ENCODE measurements around the gene SUN2.
"Not testable (repeated sequence)": the region's sequence is repeated elsewhere in the genome, so short reads cannot be mapped to it uniquely, and the experiment has no call there.

Gene SUN2

GRCh38 chr22:38755911-38756532, at the start of gene SUN2:
TSS of gene SUN2 (minus strand) at chr22:38755998. CDS start at chr22:38752628, 3,370 bp downstream.
- peak; percentile 81 for DNase-seq

GRCh38 chr22:38805041-38805593, 49.3 kb upstream of the SUN2 start:
- DNase-seq: not testable (repeated sequence)

- DNase-seq: peak; percentile 39
Measured at GRCh38 chr22:38802671-38803121, 46.9 kb upstream of the SUN2 start.

GRCh38 chr22:38799265-38800002, 43.6 kb upstream of the SUN2 start:
- DNase-seq: no peak

- DNase-seq: no peak
Measured at GRCh38 chr22:38798496-38798895, 42.7 kb upstream of the SUN2 start.

- no peak for DNase-seq
Measured at GRCh38 chr22:38796262-38796957, 40.6 kb upstream of the SUN2 start.

- DNase-seq: no peak
Measured at GRCh38 chr22:38795569-38795968, 39.8 kb upstream of the SUN2 start.

- peak; percentile 97 for DNase-seq
Measured at GRCh38 chr22:38793721-38794466, 38.1 kb upstream of the SUN2 start, which contains the start of gene DNAL4. TSS of gene DNAL4 (minus strand) at chr22:38794143. CDS start at chr22:38782731, 11,412 bp downstream.

- DNase-seq: no peak
Measured at GRCh38 chr22:38793317-38793716, 37.5 kb upstream of the SUN2 start.

- DNase-seq: no peak
Measured at GRCh38 chr22:38792833-38793232, 37.0 kb upstream of the SUN2 start.

- DNase-seq: no peak
Measured at GRCh38 chr22:38789606-38790005, 33.8 kb upstream of the SUN2 start.

GRCh38 chr22:38788846-38789245, 33.0 kb upstream of the SUN2 start:
- peak; percentile 39 for DNase-seq

GRCh38 chr22:38788021-38788816, 32.4 kb upstream of the SUN2 start:
- peak; percentile 70 for DNase-seq

- no peak for DNase-seq
Measured at GRCh38 chr22:38786631-38787030, 30.8 kb upstream of the SUN2 start.

- no peak for DNase-seq
Measured at GRCh38 chr22:38784856-38785255, 29.1 kb upstream of the SUN2 start.

- DNase-seq: no peak
Measured at GRCh38 chr22:38784035-38784434, 28.2 kb upstream of the SUN2 start.

- DNase-seq: no peak
Measured at GRCh38 chr22:38783095-38783615, 27.4 kb upstream of the SUN2 start.

- DNase-seq: no peak
Measured at GRCh38 chr22:38782402-38783094, 26.8 kb upstream of the SUN2 start.

- DNase-seq: no peak
Measured at GRCh38 chr22:38781033-38781432, 25.2 kb upstream of the SUN2 start.

GRCh38 chr22:38777087-38777671, 21.4 kb upstream of the SUN2 start:
- DNase-seq: no peak
